HCT116 (cell line): ENCODE measurements around the gene DYRK2. TPM values are rescaled to one million over a fixed set of nuclear protein-coding genes. Genes with fewer than 3 reads are reported as not detected.

Source experiments
- ATAC-seq: fragments of 200-7000 bp; cut with Tn5 transposase; 2 replicates; pipeline ENCODE4 v1.9.1; 2020; ENCODE audit warnings: mild to moderate bottlenecking, moderate library complexity
- BruUV-seq: library from RNA; stranded (reverse); fragments of 400-500 nt; replicated peaks from 2 replicates; lab custom pipeline; 2021; lab: Mats Ljungman, UMichigan
- CTCF ChIA-PET: fragments of 300-600 bp; sonication (Branson Sonifier 250); formaldehyde crosslinking; loops from one replicate; lab custom pipeline; 2021; ENCODE audit warnings: antibody characterized with exemption; lab: Charles Lee
- POLR2A ChIA-PET: fragments of 300-600, 350-600 bp; sonication (Branson Sonifier 250); formaldehyde crosslinking; loops from one replicate; lab custom pipeline; 2021; ENCODE audit warnings: antibody characterized with exemption; lab: Charles Lee
- RAD21 ChIA-PET, 2 experiments: fragments of 300-600 bp; sonication (Branson Sonifier 250); formaldehyde crosslinking; loops; one replicate each; lab custom pipeline; 2023; ENCODE audit warnings: low total read pairs in 2 of 2; ENCODE audit not compliant: uncharacterized antibody in 2 of 2, unreplicated experiment in 2 of 2, low non-redundant PET in 1 of 2; lab: Charles Lee
- DNase-seq: peaks from one replicate; pipeline ENCODE4 v3.0.0-alpha.2; 2010; ENCODE audit warnings: low read depth, low spot score
- H2AFZ ChIP-seq: fragments of 200-600 bp; shearing (Covaris generic), sonication (generic); 2 replicates; pipeline ENCODE4 v1.6.1; 2017; ENCODE audit warnings: low read depth, mixed run types, mixed read lengths, antibody characterized with exemption, low read length; ENCODE audit not compliant: poor library complexity, severe bottlenecking
- H3K27ac ChIP-seq: 2 replicates; pipeline ENCODE4 v1.5.1; 2012; ENCODE audit warnings: low read depth, low read length
- H3K27me3 ChIP-seq: fragments of 200-600 bp; sonication (generic); 2 replicates; pipeline ENCODE4 v1.6.1; 2016; ENCODE audit warnings: mixed run types, low read length, mixed read lengths; ENCODE audit not compliant: insufficient read depth
- H3K36me3 ChIP-seq, 2 experiments: fragments of 200-500 bp in 1 of 2; fragments of 200-600 bp in 1 of 2; sonication (Bioruptor generic) in 1 of 2; sonication (generic) in 1 of 2; 2 replicates each; pipeline versions ENCODE4 v1.5.1 to v1.6.1; 2014 to 2016; ENCODE audit warnings: low read length in 2 of 2, inconsistent platforms in 1 of 2, mixed read lengths in 1 of 2, mixed run types in 1 of 2; ENCODE audit not compliant: insufficient read depth in 2 of 2, control insufficient read depth in 1 of 2
- H3K4me1 ChIP-seq, 2 experiments: fragments of 200-600 bp in 1 of 2; sonication (generic) in 1 of 2; 2 replicates each; pipeline versions ENCODE4 v1.5.1 to v1.6.1; 2012 to 2017; ENCODE audit warnings: low read length in 2 of 2, inconsistent platforms in 1 of 2, mild to moderate bottlenecking in 1 of 2, mixed read lengths in 1 of 2, mixed run types in 1 of 2, moderate library complexity in 1 of 2; ENCODE audit not compliant: insufficient read depth in 2 of 2, control insufficient read depth in 1 of 2
- H3K4me2 ChIP-seq: fragments of 200-600 bp; sonication (generic); 2 replicates; pipeline ENCODE4 v1.6.1; 2017; ENCODE audit warnings: mixed run types, low read length, mixed read lengths
- H3K4me3 ChIP-seq, 2 experiments: fragments of 200-600 bp in 1 of 2; sonication (generic) in 1 of 2; replicated peaks in 1 of 2; 2 replicates each; pipeline ENCODE4 v1.5.1; 2011 to 2016; ENCODE audit warnings: low read length in 2 of 2, control low read depth in 1 of 2, low read depth in 1 of 2, mild to moderate bottlenecking in 1 of 2, mixed read lengths in 1 of 2, mixed run types in 1 of 2
- H3K79me2 ChIP-seq: fragments of 200-600 bp; sonication (generic); 2 replicates; pipeline ENCODE4 v1.6.1; 2017; ENCODE audit warnings: mild to moderate bottlenecking, mixed run types, low read length, moderate library complexity, mixed read lengths; ENCODE audit not compliant: insufficient read depth
- H3K9ac ChIP-seq: fragments of 200-600 bp; sonication (generic); 2 replicates; pipeline ENCODE4 v1.6.1; 2016; ENCODE audit warnings: low read length, mixed read lengths
- H3K9me2 ChIP-seq: fragments of 200-600 bp; sonication (generic), shearing (Covaris generic); 2 replicates; pipeline ENCODE4 v1.6.1; 2017; ENCODE audit warnings: mixed run types, mild to moderate bottlenecking, moderate library complexity; ENCODE audit not compliant: insufficient read depth
- H3K9me3 ChIP-seq, 2 experiments: fragments of 200-500 bp in 1 of 2; fragments of 200-600 bp in 1 of 2; sonication (Bioruptor generic) in 1 of 2; sonication (generic) in 1 of 2; 2 replicates each; pipeline ENCODE4 v1.6.1; 2014 to 2017; ENCODE audit warnings: low read length in 2 of 2, mixed read lengths in 2 of 2, inconsistent platforms in 1 of 2, low read depth in 1 of 2, mild to moderate bottlenecking in 1 of 2, mixed run types in 1 of 2, moderate library complexity in 1 of 2; ENCODE audit not compliant: control insufficient read depth in 1 of 2, insufficient read depth in 1 of 2
- H4K20me1 ChIP-seq: fragments of 200-600 bp; sonication (generic), shearing (Covaris generic); 2 replicates; pipeline ENCODE4 v1.6.1; 2017; ENCODE audit warnings: mixed run types, mild to moderate bottlenecking, moderate library complexity; ENCODE audit not compliant: insufficient read depth
- CBX3 ChIP-seq: IDR thresholded peaks from 2 replicates; pipeline ENCODE4 v1.6.1; 2012; ENCODE audit warnings: low read depth
- EZH2 ChIP-seq: fragments of 200-600 bp; sonication (generic); IDR thresholded peaks from 2 replicates; pipeline ENCODE4 v1.6.1; 2017; ENCODE audit warnings: antibody characterized with exemption, mixed run types
- FOSL1 ChIP-seq: IDR thresholded peaks from 2 replicates; pipeline ENCODE4 v1.6.1; 2012; ENCODE audit warnings: low read depth
- MAX ChIP-seq: IDR thresholded peaks from 2 replicates; pipeline ENCODE4 v1.6.1; 2012
- RAD21 ChIP-seq: IDR thresholded peaks from 2 replicates; pipeline ENCODE4 v1.6.1; 2012; ENCODE audit warnings: low read depth, mild to moderate bottlenecking
- REST ChIP-seq: IDR thresholded peaks from 2 replicates; pipeline ENCODE4 v1.6.1; 2012; ENCODE audit warnings: low read depth
- SP1 ChIP-seq: IDR thresholded peaks from 2 replicates; pipeline ENCODE4 v1.6.1; 2012; ENCODE audit warnings: low read depth
- YY1 ChIP-seq: IDR thresholded peaks from 2 replicates; pipeline ENCODE4 v1.6.1; 2011; ENCODE audit warnings: low read length, low read depth, moderate library complexity, mild to moderate bottlenecking; ENCODE audit not compliant: insufficient replicate concordance; ENCODE audit errors: extremely low read depth
- intact Hi-C: fragments of 100-400 bp; cut with micrococcal nuclease; formaldehyde crosslinking; loops from 2 replicates; pipeline ENCODE4 v1.10.0; 2022
- total RNA-seq: library from RNA; stranded (reverse); gene quantifications from one replicate; pipeline ENCODE4 v1.2.1, GENCODE V29; 2021; ENCODE audit not compliant: unreplicated experiment

DYRK2 gene
- total RNA-seq, 1 experiment from 2014 or later, result 28.7 TPM

GRCh38 chr12:67669217-67669933 lies 20.8 kb downstream of the DYRK2 start:
- POLR2A ChIA-PET, result no interaction called here
- Histone ChIP-seq H3K9ac (no peak overlapping the region), H3K9me2 (no peaks in the 10 kb centered on the region), H3K79me2 (no peaks in the 10 kb centered on the region), H3K9me3 (no peaks in the 10 kb centered on the region), H3K27ac (no peak overlapping the region), H3K36me3 (no peaks in the 10 kb centered on the region), H3K4me2 (no peak overlapping the region), H3K4me3 (no peak overlapping the region), H2AFZ (no peak overlapping the region), H3K27me3 (no peaks in the 10 kb centered on the region), H3K4me1 (no peaks in the 10 kb centered on the region), H4K20me1 (no peaks in the 10 kb centered on the region)
- no peak for TF ChIP-seq SP1
- intact Hi-C loops, result no loop called here
- CTCF ChIA-PET, result no interaction called here
- no peak for DNase-seq
- no peak for ATAC-seq
- no TSS peak for BruUV-seq
- RAD21 ChIA-PET, result no interaction called here

- RAD21 ChIA-PET, result no interaction called here
- no peak overlapping the region for H2AFZ ChIP-seq
- TF ChIP-seq CBX3 (no peak), FOSL1 (no peak), EZH2 (no peak), YY1 (no peak), MAX (no peak), REST (no peak), RAD21 (no peak)
- BruUV-seq, result no TSS peak
- no peaks in the 10 kb centered on the region for H3K4me1 ChIP-seq
- no peaks in the 10 kb centered on the region for H3K9me2 ChIP-seq
- no peaks in the 10 kb centered on the region for H3K36me3 ChIP-seq
- no peak overlapping the region for H3K9ac ChIP-seq
- intact Hi-C loops, result no loop called here
- H3K4me2 ChIP-seq, result no peak overlapping the region
- no peak overlapping the region for H3K27ac ChIP-seq
- POLR2A ChIA-PET, result no interaction called here
- DNase-seq (no peak), ATAC-seq (no peak)
- no peaks in the 10 kb centered on the region for H3K27me3 ChIP-seq
- no peaks in the 10 kb centered on the region for H3K9me3 ChIP-seq
- no peaks in the 10 kb centered on the region for H3K79me2 ChIP-seq
- no peaks in the 10 kb centered on the region for H4K20me1 ChIP-seq
- CTCF ChIA-PET, result no interaction called here
- no peak overlapping the region for H3K4me3 ChIP-seq
Observed at GRCh38 chr12:67669934-67670631, 21.5 kb downstream of the DYRK2 start.
